CD14-positive monocyte (primary cell): ENCODE data around the gene LMAN1. TPM values are rescaled to one million over a fixed set of nuclear protein-coding genes. Genes with fewer than 3 reads are reported as not detected.

Source experiments
- DNase-seq, 3 donors: peaks; one replicate each; pipeline ENCODE4 v3.0.0-alpha.2; 2011 to 2022
- H2AFZ ChIP-seq: 2 replicates; pipeline ENCODE4 v1.6.0; 2012; ENCODE audit warnings: mild to moderate bottlenecking, low read depth, low read length, inconsistent platforms; ENCODE audit not compliant: insufficient read depth, poor library complexity, severe bottlenecking
- H3K27ac ChIP-seq, 2 donors: 1 replicate in 1 of 2; 2 replicates in 1 of 2; pipeline ENCODE4 v1.5.1; 2012 to 2013; ENCODE audit warnings: low read length in 2 of 2, control low read depth in 1 of 2, inconsistent platforms in 1 of 2, low read depth in 1 of 2, mild to moderate bottlenecking in 1 of 2
- H3K27me3 ChIP-seq, 2 donors: one replicate each; pipeline versions ENCODE4 v1.6.0 to v1.6.1; 2011 to 2013; ENCODE audit warnings: low read length in 2 of 2; ENCODE audit not compliant: control insufficient read depth in 2 of 2, insufficient read depth in 2 of 2
- H3K36me3 ChIP-seq, 2 donors: replicated peaks in 1 of 2; 1 replicate in 1 of 2; 2 replicates in 1 of 2; pipeline versions ENCODE4 v1.5.1 to v1.6.1; 2012 to 2013; ENCODE audit warnings: low read length in 2 of 2, control low read depth in 1 of 2, inconsistent platforms in 1 of 2, mild to moderate bottlenecking in 1 of 2; ENCODE audit not compliant: insufficient read depth in 2 of 2, control insufficient read depth in 1 of 2
- H3K4me1 ChIP-seq, 2 donors: 1 replicate in 1 of 2; 2 replicates in 1 of 2; pipeline versions ENCODE4 v1.5.1 to v1.6.1; 2012 to 2013; ENCODE audit warnings: low read length in 2 of 2, control low read depth in 1 of 2, inconsistent platforms in 1 of 2, mild to moderate bottlenecking in 1 of 2, moderate library complexity in 1 of 2; ENCODE audit not compliant: insufficient read depth in 2 of 2, control insufficient read depth in 1 of 2
- H3K4me2 ChIP-seq: replicated peaks from 2 replicates; pipeline ENCODE3; 2012; ENCODE audit warnings: low read length, moderate library complexity, mild to moderate bottlenecking; ENCODE audit not compliant: poor library complexity, severe bottlenecking; ENCODE audit errors: extremely low read depth
- H3K4me3 ChIP-seq, 3 experiments: fragments of 200-600 bp in 1 of 3; sonication (generic) in 1 of 3; replicated peaks in 1 of 3; 1 replicate in 2 of 3; 2 replicates in 1 of 3; pipeline ENCODE4 v1.5.1; 2011 to 2013; ENCODE audit warnings: low read length in 3 of 3, mild to moderate bottlenecking in 3 of 3, control low read depth in 2 of 3, low read depth in 2 of 3, inconsistent platforms in 1 of 3, moderate library complexity in 1 of 3
- H3K79me2 ChIP-seq: 2 replicates; pipeline ENCODE4 v1.6.0; 2012; ENCODE audit warnings: mild to moderate bottlenecking, control low read depth, inconsistent platforms, low read length, moderate library complexity; ENCODE audit not compliant: insufficient read depth
- H3K9ac ChIP-seq: 2 replicates; pipeline ENCODE4 v1.6.0; 2017; ENCODE audit warnings: low read length, mild to moderate bottlenecking; ENCODE audit not compliant: insufficient read depth, poor library complexity, severe bottlenecking
- H3K9me3 ChIP-seq, 2 donors: replicated peaks in 1 of 2; 1 replicate in 1 of 2; 2 replicates in 1 of 2; pipeline versions ENCODE4 v1.5.1 to v1.6.1; 2012 to 2013; ENCODE audit warnings: low read length in 2 of 2, control low read depth in 1 of 2; ENCODE audit not compliant: control insufficient read depth in 1 of 2, insufficient read depth in 1 of 2
- H4K20me1 ChIP-seq: 2 replicates; pipeline ENCODE4 v1.6.0; 2012; ENCODE audit warnings: mild to moderate bottlenecking, low read length, control low read depth, moderate library complexity; ENCODE audit not compliant: insufficient read depth
- H3K27ac Mint-ChIP-seq, 7 donors: one replicate each; pipeline ENCODE4 v1.8.0; 2020; ENCODE audit warnings: mild to moderate bottlenecking in 7 of 7, mixed read lengths in 7 of 7, moderate library complexity in 6 of 7, inconsistent platforms in 2 of 7
- H3K27me3 Mint-ChIP-seq, 3 donors: one replicate each; pipeline ENCODE4 v1.8.0; 2021 to 2022; ENCODE audit warnings: low read depth in 3 of 3, mild to moderate bottlenecking in 3 of 3, mixed read lengths in 3 of 3, moderate library complexity in 3 of 3, inconsistent platforms in 1 of 3
- H3K36me3 Mint-ChIP-seq, 2 donors: one replicate each; pipeline ENCODE4 v1.8.0; 2020; ENCODE audit warnings: mixed read lengths in 2 of 2, inconsistent platforms in 1 of 2, mild to moderate bottlenecking in 1 of 2
- H3K4me1 Mint-ChIP-seq: one replicate; pipeline ENCODE4 v1.8.0; 2020; ENCODE audit warnings: mild to moderate bottlenecking, mixed read lengths
- H3K4me3 Mint-ChIP-seq, 2 donors: one replicate each; pipeline ENCODE4 v1.8.0; 2020; ENCODE audit warnings: mild to moderate bottlenecking in 2 of 2, mixed read lengths in 2 of 2, moderate library complexity in 1 of 2
- H3K9me3 Mint-ChIP-seq, 7 donors: one replicate each; pipeline ENCODE4 v1.8.0; 2020 to 2022; ENCODE audit warnings: mixed read lengths in 7 of 7, mild to moderate bottlenecking in 6 of 7, moderate library complexity in 6 of 7, inconsistent platforms in 2 of 7
- WGBS: methylation state at CpG from one replicate; pipeline ENCODE4 v1.1.5; 2013; ENCODE audit warnings: missing lambda C conversion rate; ENCODE audit not compliant: insufficient coverage; 5-methylcytosine and 5-hydroxymethylcytosine counted together
- intact Hi-C, 2 donors: fragments of 100-400 bp; cut with micrococcal nuclease; formaldehyde crosslinking; loops; one replicate each; pipeline versions ENCODE4 v1.15.0 to v1.15.1; 2023
- polyA plus RNA-seq, 3 donors: library from polyadenylated mRNA; depleted of rRNA in 1 of 3; unstranded in 2 of 3; stranded (reverse) in 1 of 3; fragments of 300-500 nt in 2 of 3; fragments of >200 nt in 1 of 3; fragmentation: Illumina TruSeq in 2 of 3; gene quantifications; 1 replicate in 2 of 3; 2 replicates in 1 of 3; pipeline ENCODE4 v1.2.3, GENCODE V29; 2012 to 2021
- TF ChIP-seq, protein P1 (sequence below): fragments of 200-600 bp; IDR thresholded peaks from one replicate; pipeline ENCODE4 v1.8.0; 2022; ENCODE audit warnings: antibody characterized with exemption, mild to moderate bottlenecking

LMAN1 gene
- polyA plus RNA-seq, 3 donors: 4.7 to 10.9 (median 7.6) TPM

GRCh38 chr18:59306640-59307039 lies 52.4 kb downstream of the LMAN1 start:
- Mint-ChIP-seq H3K36me3 (no peaks in the 10 kb centered on the region), H3K4me3 (no peak overlapping the region), H3K9me3 (no peaks in the 10 kb centered on the region), H3K27ac (no peak overlapping the region), H3K27me3 (peaks cover 24 to 41% (median 27%) of the 10 kb centered on the region in 3 donors), H3K4me1 (peaks cover 5% of the 10 kb centered on the region)
- Histone ChIP-seq H3K9ac (no peak overlapping the region), H4K20me1 (no peaks in the 10 kb centered on the region), H3K36me3 (no peaks in the 10 kb centered on the region), H2AFZ (no peak overlapping the region), H3K4me1 (peaks cover 0 to 3% of the 10 kb centered on the region in 2 donors), H3K4me3 (no peak overlapping the region), H3K9me3 (no peaks in the 10 kb centered on the region), H3K27me3 (peaks cover 12 to 27% of the 10 kb centered on the region in 2 donors), H3K79me2 (no peaks in the 10 kb centered on the region), H3K4me2 (no peak overlapping the region), H3K27ac (no peak overlapping the region)
- intact Hi-C loops: loop anchor here (5.0 kb wide), 1 partner anchor 96 kb away; no protein-coding TSS in a partner anchor
- TF ChIP-seq, protein P1, sequence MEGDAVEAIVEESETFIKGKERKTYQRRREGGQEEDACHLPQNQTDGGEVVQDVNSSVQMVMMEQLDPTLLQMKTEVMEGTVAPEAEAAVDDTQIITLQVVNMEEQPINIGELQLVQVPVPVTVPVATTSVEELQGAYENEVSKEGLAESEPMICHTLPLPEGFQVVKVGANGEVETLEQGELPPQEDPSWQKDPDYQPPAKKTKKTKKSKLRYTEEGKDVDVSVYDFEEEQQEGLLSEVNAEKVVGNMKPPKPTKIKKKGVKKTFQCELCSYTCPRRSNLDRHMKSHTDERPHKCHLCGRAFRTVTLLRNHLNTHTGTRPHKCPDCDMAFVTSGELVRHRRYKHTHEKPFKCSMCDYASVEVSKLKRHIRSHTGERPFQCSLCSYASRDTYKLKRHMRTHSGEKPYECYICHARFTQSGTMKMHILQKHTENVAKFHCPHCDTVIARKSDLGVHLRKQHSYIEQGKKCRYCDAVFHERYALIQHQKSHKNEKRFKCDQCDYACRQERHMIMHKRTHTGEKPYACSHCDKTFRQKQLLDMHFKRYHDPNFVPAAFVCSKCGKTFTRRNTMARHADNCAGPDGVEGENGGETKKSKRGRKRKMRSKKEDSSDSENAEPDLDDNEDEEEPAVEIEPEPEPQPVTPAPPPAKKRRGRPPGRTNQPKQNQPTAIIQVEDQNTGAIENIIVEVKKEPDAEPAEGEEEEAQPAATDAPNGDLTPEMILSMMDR: no peak
- no peak for DNase-seq
- WGBS: 100% methylated on average over 1 of the region's 6 CpGs

GRCh38 chr18:59305295-59305694 lies 53.8 kb downstream of the LMAN1 start:
- intact Hi-C loops: loop anchor here (5.0 kb wide), 1 partner anchor 97 kb away; no protein-coding TSS in a partner anchor
- Histone ChIP-seq H3K36me3 (no peaks in the 10 kb centered on the region), H3K27ac (no peak overlapping the region), H3K79me2 (no peaks in the 10 kb centered on the region), H3K27me3 (peaks cover 7 to 14% of the 10 kb centered on the region in 2 donors), H3K9me3 (no peaks in the 10 kb centered on the region), H4K20me1 (no peaks in the 10 kb centered on the region), H3K4me1 (peaks cover 0 to 3% of the 10 kb centered on the region in 2 donors), H2AFZ (no peak overlapping the region), H3K9ac (no peak overlapping the region), H3K4me3 (no peak overlapping the region), H3K4me2 (no peak overlapping the region)
- no peak overlapping the region for H3K27ac Mint-ChIP-seq
- no peak overlapping the region for H3K4me3 Mint-ChIP-seq
- H3K4me1 Mint-ChIP-seq: peaks cover 5% of the 10 kb centered on the region
- no peaks in the 10 kb centered on the region for H3K9me3 Mint-ChIP-seq
- H3K27me3 Mint-ChIP-seq: peaks cover 15 to 34% (median 19%) of the 10 kb centered on the region in 3 donors
- TF ChIP-seq, protein P1: no peak
- WGBS: 53% methylated on average over 3 of the region's 4 CpGs
- DNase-seq: no peak
- H3K36me3 Mint-ChIP-seq: no peaks in the 10 kb centered on the region
